Activated gamma-delta T cell treated with anti-CD3 and anti-CD28 coated beads, Interleukin-2, amount 50 U/mL, for 16 hours (primary cell): Measurements from ENCODE around the gene KCNN1.
"Not testable (repeated sequence)": the region's sequence is repeated elsewhere in the genome, so short reads cannot be mapped to it uniquely, and the experiment has no call there.

Source experiments
- DNase-seq: peaks from one replicate; pipeline ENCODE4 v3.0.0-alpha.2; 2020; ENCODE audit warnings: low read depth

Gene KCNN1

DNA sequence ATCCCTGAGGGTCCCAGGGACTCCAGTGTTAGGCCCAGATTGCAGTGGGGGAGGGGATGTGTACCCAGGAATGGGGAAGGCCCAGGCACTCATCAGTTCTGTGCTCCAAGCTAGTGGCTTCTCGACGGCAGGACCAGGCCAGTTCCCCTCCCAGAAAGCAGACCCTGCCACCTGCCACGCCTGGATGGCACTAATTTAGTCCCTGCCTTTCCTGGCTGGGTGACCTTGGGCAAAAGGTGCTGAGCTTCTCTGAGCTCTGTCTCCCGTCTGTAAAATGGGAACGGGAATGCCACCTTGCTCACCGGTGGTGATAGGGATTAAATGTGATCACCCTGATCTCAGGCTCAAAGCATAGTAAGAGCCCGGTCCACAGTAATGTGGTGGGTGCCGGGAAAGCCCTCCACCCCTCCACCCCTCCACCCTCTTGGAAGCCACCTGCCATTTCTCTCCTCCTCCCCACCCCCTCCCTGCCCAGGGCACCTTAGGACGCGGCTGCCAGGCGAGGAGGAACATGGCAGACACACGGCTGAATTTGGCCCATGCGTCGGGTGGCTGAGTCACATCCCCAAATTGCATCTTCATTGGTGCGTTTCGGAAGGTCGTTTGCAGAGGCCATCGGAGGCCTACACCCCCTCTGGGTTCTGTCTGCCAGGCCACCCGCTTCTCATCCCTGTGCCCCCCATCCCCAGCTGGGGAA is 2.3 kb downstream of the KCNN1 start:
- no peak for DNase-seq

DNA sequence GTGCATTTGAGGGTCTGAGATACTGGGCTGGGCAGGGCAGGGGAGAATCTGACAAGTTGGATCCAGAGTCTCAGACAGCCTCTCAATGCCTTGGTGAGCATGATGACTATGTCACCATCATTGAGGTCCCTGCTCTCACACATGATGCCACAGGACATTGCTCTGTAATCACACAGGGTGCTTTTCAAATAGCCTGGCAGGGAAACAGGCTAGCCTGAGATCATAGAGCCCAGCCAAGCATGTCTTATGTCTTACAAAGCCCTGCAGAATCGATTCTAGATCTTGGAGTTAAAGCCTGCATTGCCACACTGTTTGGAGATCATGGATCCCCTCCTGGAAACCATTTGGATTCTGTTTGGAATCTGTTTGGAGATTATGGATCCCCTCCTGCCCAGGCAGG is 5.3 kb downstream of the KCNN1 start:
- no peak for DNase-seq

GRCh38 chr19:17973759-17974158 is 6.9 kb downstream of the KCNN1 start:
- no peak for DNase-seq

DNA sequence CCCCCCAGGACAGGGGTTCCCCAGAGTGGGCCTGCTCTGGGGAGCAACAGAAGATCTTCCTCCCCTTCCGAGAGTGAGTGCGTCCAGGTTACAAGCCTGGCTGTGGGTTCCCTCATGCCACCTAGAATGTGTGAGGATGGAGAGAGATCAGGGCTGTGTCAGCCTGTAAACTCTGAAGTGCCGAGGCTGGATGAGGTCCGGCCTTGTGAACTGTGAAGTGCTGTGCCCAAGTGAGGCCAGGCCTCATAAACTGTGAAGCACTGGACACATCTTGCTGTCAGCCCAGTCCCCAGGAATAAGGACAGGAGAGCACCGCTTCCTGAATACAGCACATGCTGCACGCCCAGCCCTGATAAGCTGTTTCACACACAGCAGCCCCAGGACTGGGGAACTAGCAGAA is 7.6 kb downstream of the KCNN1 start:
- DNase-seq = no peak

DNA sequence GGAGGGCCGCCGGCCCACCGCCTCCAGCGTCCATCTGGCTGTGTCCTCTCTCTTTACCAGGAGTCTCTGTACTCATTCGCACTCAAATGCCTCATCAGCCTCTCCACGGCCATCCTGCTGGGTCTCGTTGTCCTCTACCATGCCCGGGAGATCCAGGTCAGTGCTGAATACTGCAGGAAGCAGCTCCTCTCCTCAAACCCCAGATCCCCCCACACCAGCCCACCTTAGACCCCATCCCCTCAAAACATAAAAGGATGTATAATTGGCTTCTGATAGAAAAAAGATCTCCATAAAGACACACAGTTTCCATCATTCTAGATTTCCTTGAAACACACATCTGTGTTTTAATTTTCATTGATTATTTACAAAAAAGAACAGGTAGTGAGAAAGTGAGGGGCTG is 8.1 kb downstream of the KCNN1 start:
- no peak for DNase-seq

DNA sequence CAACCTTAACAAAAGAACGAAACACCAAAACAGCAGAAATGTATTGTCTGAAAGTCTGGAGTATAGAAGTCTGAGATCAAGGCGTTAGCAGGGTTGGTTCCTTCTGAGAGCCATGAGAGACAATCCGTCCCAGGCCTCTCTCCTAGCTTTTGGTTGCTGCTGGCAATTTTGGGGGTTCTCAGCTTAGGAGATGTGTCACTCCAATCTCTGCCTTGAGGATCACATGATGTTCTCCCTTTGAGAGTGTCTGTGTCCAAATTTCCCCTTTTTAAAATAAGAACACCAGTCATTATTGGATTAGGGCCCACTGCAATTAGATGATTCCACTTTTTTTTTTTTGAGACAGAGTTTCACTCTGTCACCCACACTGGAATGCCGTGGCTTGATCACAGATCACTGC is 10.1 kb downstream of the KCNN1 start:
- DNase-seq = no peak

DNA sequence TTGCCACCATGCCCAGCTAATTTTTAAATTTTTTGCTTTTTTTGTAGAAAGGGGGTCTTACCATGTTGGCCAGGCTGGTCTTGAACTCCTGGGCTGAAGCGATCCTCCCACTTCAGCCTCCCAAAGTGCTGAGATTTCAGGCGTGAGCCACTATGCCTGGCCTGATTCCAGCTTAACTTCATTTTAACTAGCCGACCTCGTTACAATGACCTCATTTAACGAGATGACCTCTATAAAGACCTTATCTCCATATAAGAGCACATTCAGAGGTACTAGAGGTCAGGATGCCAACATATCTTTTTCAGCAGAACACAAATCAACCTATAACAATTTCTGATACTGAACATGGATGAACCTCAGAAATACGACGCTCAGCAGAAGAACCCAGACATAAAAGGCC is 10.6 kb downstream of the KCNN1 start:
- DNase-seq = no peak

DNA sequence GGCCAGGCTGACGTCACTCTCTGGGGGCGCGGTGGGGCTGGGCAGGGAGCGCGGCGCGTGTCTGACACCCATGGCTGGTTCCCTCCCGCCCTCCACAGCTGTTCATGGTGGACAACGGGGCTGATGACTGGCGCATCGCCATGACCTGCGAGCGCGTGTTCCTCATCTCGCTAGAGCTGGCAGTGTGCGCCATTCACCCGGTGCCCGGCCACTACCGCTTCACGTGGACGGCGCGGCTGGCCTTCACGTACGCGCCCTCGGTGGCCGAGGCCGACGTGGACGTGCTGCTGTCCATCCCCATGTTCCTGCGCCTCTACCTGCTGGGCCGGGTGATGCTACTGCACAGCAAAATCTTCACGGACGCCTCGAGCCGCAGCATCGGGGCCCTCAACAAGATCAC is 14.7 kb downstream of the KCNN1 start:
- DNase-seq = no peak

GRCh38 chr19:17982430-17982829 is 15.5 kb downstream of the KCNN1 start:
- no peak for DNase-seq

GRCh38 chr19:17985037-17985818 is 18.3 kb downstream of the KCNN1 start:
- no peak for DNase-seq

DNA sequence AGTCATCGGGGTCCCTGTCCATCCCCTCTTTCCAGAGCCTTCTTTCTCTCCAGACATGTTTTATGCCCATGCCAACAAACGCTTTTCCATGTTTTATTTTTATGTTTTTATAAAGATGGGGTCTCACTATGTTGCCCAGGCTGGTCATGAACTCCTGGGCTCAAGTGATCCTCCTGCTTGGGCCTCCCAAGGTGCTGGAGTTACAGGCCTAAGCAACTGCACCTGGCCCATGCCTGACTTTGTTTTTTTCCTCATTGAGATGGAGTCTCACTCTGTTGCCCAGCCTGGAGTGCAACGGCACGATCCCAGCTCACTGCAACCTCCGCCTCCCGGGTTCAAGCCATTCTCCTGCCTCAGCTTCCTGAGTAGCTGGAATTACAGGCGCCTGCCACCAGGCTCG is 19.7 kb downstream of the KCNN1 start:
- DNase-seq = not testable (repeated sequence)

DNA sequence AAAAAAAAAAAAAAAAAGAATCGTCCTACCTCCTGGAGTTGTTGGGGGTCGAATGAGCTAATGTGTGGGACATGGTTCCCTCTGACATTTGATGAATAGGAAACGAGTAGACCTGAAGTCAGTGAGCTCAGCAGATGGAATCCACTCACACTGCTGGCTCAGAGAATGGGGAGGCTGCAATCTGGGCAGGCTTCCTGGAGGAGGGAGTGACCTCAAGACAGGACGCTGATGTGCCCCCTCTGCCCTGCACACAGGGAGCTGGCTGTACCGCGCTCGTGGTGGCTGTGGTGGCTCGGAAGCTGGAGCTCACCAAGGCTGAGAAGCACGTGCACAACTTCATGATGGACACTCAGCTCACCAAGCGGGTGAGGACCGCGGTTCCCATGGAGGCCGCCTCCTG is 21.3 kb downstream of the KCNN1 start:
- DNase-seq = no peak

GRCh38 chr19:17989425-17990094 is 22.7 kb downstream of the KCNN1 start:
- DNase-seq = no peak

- no peak for DNase-seq
Observed at GRCh38 chr19:17993076-17993813, 26.3 kb downstream of the KCNN1 start.

GRCh38 chr19:17996826-17997316 is 30.0 kb downstream of the KCNN1 start:
- peak; percentile 79 for DNase-seq

GRCh38 chr19:17997969-17998826 is 31.3 kb downstream of the KCNN1 start:
- no peak for DNase-seq

GRCh38 chr19:17998827-17999150 is 31.9 kb downstream of the KCNN1 start:
- DNase-seq = no peak

GRCh38 chr19:17999684-18000479 is 33.0 kb downstream of the KCNN1 start:
- DNase-seq = no peak

DNA sequence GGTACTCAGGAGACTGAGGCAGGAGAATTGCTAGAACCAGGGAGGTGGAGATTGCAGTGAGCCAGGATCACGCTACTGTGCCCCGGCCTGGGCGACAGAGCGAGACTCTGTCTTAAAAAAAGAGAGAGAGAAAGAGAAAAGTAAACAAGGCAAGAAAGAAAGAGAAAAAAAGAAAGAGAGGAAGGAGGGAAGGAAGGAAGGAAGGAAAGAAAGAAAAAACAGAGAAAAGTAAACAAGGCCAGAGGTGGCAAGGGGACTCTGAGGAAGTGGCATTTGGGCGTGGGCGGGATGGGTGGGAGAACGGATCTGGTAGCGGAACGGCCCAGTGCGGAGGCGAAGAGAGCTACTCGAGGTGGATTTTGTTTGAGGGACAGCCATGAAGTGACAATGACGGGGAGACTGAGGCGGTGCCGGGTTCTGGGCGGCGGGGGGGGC is 33.6 kb downstream of the KCNN1 start:
- no peak for DNase-seq

GRCh38 chr19:18000915-18001776 is 34.2 kb downstream of the KCNN1 start:
- peak; percentile 90 for DNase-seq
